Measurements from ENCODE around the gene DYNLT4.
"Not testable (repeated sequence)": the region's sequence is repeated elsewhere in the genome, so short reads cannot be mapped to it uniquely, and the experiment has no call there.

DYNLT4 gene, protein sequence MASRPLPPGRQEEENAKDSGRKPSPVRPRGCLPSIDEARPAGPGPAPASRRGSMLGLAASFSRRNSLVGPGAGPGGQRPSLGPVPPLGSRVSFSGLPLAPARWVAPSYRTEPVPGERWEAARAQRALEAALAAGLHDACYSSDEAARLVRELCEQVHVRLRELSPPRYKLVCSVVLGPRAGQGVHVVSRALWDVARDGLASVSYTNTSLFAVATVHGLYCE

DNA sequence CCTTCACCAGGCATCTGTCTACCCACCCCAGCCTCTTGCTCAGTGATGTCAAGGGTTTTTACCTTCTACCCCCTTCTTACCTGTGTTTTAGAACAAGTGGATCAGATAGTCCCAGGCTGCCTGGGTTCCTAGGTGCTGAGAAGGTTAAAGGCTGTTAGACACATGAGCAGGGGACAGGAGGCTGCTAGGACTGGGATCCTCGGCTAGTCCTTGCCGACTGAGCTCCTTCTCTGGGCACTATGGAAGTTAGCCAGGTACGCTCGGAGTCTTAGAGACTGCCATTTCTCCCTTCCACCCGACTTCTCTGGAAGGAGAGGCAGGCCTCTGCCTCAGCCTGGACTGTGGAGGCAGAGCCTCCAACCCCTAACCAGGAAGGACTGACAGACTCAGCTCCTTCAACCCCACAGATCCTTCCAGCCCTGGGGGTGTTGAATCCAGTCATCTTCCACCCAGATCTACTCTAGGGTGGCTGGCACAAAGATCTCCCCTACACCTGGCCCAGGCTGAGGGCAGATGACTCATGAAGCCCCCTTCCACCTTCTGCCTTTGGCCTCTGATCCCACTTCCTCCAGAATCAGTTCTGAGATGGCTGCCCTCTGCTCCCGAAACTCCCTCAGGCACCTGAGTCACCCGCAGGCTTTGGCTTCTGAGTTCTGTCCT lies at the start of gene DYNLT4:
DYNLT4 (minus strand) TSS at position 648 of the 660 bp plus-strand sequence. CDS start 683 bp downstream, outside the sequence.
- DNase-seq, result no peak

DNA sequence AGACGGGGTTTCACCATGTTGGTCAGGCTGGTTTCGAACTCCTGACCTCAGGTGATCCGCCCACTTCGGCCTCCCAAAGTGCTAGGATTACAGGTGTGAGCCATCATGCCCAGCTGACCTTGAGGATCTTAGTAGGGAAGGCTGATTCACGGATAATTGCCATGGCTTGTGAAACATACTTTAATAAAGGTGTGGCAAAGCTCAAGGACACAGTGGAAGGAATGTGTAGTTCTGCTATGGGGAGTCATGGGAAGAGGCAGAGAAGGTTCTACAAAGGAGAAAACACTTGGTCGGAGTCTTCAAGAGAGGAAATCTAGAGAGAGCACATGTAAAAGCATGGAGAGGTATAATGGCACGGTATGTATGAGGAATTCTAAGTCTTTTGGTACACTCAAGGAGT lies 48.6 kb upstream of the DYNLT4 start:
- DNase-seq, result no peak

DNA sequence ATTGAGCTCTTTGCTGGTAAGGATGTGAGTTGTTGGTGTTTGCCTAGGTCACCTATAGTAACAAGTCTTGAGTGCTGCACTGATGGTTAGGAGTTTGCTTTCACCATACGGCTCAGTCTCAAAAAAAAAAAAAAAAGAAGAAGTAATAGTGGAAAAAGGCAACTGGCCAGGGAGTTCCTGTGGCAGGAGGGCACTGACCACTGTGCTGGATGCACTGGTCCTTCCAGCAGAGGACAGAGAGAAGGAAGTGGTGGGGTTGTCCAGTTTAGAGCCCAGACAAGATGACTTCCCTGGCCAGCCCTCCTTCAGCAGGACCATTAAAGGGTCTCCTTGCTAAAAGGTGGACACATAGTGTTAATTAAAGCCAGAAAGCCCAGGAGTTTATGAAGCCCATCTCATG lies 47.8 kb upstream of the DYNLT4 start:
- no peak for DNase-seq

DNA sequence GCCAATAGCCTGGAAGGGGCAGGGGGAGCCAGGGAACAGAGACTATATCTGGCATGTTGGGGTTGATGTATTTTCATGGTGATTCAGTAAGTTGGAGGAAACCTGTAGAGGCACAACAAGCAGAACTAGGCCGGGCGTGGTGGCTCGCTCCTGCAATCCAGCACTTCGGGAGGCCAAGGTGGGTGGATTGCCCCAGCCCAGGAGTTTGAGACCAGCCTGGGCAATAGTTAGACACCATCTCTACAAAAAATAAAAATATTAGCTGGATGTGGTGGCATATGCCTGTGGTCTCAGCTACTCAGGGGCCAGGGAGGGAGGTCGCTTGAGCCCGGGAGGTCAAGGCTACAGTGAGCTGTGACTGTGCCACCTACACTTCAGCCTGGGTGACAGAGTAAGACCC lies 46.0 kb upstream of the DYNLT4 start:
- DNase-seq, result no peak

DNA sequence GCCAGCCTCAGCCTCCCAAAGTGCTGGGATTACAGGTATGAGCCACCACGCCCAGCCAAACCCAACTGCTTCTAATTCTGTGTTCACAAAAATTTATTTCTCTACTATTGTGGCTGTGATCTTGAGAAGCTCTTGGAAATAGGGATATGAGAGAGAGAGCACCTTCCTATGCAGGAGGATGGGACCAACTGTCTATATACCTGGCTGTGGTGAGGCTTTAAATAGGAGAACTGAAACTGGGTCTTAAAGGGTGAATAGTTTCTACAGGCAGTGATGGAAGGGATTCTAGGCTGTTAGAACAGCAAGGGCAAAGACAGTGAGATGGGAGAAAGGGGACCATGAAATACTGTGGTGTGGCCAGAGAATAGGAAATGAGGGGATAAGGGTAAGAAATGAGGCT lies 44.2 kb upstream of the DYNLT4 start:
- DNase-seq, result no peak

DNA sequence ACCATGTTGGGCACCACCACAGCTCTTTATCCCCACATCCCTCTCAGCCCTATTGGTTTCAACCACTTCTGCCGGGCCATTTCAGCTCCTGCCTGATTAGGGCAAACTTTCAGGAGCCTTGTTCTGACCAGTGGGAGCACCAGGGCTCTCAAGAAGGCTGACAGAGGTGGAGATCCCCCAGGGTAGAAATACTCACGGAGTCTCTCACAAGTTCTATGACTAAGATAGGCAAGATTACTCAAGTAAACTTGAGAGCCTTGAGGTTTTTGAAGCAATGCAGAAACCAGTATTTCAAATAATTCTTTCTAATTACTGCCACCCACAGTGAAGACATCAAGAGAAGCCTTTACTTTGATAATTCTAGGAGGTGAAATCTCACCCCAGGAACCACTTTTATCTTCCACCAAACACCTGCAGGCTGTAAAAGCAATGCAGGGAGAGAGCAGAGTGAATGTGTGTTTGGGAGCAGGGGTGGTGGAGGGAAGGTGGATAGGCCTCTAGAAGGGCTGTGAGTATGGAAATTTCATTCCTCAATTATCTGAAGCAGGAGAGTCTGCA lies 42.5 kb upstream of the DYNLT4 start:
- no peak for DNase-seq

DNA sequence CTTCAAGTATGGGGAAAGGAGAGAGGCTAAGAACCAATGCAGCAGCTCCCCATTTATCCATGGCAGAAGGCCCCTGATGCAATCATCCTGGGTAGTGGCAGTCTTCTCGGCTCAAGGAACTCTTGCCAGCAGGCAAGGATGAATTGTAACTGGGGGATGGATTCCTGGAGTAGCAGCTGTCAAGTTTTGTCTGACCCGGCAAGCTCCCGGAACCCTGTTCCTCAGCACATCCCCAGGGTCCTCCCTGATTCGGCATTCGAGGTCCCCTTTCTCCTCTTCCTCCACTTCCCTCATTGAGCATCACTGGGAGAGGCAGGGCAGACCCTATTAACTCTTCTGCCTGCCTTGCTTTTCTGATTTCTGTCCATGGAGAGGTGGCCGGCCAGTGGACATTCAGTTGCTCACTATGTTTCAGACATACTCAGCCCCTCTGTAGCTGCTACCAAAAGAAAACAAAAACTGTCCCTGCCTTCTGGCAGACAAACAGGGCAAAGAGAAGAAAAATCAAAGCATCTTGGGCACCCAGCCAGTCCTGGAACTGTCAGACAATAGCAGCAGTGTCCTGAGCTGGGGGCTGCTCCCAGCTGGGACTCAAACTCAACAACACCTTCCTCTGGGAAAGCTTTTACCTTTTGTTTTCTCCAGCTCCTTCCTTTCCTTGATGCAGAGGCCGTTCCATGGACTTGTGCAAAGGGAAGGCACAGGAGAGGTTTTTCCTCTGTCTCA lies 41.5 kb upstream of the DYNLT4 start:
- DNase-seq, result peak in 9 of 14 donors; percentile 14 to 67 (median 34)

DNA sequence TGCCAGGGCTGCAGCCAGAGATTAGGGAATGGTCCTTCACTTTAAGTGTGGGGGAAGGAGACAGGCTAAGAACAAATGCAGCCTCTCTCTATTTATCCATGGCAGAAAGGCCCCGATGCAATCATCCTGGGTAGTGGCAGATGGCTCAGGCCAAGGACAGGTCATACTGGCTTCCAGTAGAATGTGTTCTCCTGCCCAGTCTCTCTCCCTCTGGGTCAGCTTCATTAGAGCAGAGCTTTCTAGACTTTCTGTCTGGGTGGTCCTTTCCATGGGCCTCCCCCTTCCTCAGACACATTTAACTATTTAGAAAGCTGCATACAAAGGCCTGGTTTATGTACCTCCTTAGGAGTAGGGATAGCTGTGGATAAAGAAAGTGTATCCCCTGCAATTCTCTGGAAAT lies 40.7 kb upstream of the DYNLT4 start:
- DNase-seq, result peak in 1 of 14 donors; percentile 6

DNA sequence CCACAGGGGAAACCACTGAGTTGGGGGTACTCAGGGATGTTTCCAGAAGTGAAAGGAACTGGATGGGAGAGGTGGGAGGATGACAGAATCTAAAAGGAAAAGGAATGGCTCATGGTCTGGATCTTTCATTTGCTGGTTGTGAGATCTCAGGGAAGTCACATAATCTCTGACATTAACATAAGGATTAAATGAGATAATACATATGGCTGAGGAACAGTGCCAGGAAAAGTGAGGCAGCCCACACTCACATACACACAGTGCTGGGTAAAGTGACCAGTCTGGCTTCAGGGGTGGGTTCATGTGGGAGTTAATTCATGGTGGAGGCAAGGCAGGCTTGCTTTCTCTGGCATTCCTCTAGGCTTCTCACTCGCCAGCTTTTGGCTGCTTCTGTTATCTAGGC lies 39.8 kb upstream of the DYNLT4 start:
- DNase-seq, result no peak

DNA sequence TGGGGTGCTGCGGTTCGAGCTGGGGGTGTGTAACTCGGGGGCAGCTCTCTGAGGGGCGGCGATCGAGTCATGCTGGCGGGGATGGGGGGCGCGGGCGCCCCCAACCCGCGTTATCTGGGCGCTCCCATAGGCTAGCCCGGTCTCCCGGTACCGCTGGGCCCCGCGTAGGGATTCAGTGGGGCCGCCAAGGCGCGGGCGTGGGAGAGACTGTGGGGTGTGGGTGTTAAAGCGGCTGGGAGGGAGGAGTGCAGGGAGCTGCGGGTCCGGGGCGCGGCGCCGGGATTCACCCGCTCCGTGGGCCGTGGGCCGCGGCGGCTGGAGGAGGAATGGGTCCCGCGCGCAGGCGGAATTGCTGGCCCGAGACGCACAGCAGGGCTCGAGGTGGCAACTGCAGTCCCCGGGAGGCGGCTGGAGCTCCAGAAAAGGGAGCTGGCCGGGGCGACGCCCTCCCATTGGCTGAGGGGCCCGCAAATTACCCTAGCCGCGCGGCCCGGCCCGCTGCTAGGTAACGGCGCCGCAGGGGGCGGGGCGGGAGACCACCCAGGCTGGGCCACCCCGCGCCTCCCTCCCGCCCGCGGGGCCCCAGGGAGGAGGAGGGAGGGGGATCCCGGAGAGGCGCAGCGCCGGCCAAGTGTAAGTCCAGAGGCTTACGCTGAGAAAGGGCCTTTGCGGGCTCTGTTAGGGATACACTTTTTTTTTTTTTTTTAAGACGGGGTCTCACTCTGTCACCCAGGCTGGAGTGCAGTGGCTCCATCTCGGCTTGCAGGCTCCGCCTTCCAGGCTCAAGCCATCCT lies 35.9 kb upstream of the DYNLT4 start, which contains the start of gene PTCH2:
PTCH2 (minus strand) TSS at position 392 of the 794 bp plus-strand sequence; CDS start at position 71, 321 bp downstream.
- peak in 9 of 14 donors; percentile 17 to 77 (median 50) for DNase-seq

DNA sequence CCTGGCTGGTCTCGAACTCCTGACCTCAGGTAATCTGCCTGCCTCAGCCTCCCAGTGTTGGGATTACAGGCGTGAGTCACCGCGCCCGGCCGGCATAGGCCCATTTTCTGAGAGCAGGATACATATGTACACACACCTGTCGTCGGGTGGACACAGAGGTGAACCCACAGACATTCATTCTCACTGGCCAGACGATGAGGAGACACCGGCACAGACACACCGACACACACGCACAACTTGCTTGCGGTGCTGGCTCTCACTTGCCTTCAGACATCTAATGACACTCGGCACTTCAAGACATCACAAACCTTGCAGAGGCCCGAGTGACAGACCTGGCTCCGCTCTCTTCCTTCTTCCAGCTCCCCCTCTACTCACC lies 35.3 kb upstream of the DYNLT4 start:
- DNase-seq, result peak in 1 of 14 donors; percentile 64

DNA sequence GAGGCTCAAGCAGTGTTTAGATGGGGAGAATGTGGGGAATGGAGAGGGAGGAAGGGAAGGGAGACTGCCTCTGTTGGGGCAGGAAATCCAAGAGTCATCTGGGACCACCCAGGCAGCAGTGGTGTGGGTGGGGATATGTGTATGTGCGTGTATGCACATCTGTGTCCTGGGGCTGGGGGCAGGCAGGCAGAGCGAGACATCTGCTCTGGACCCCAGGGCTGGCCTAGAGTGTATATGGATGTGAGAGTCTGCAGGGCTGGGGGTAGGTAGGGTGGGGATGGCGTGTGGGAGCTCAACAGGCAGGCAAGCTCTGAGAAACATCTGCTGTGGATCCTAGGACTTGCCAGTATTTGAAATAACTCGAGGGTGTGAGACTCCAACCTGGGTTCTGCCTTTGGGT lies 32.4 kb upstream of the DYNLT4 start:
- DNase-seq, result no peak

DNA sequence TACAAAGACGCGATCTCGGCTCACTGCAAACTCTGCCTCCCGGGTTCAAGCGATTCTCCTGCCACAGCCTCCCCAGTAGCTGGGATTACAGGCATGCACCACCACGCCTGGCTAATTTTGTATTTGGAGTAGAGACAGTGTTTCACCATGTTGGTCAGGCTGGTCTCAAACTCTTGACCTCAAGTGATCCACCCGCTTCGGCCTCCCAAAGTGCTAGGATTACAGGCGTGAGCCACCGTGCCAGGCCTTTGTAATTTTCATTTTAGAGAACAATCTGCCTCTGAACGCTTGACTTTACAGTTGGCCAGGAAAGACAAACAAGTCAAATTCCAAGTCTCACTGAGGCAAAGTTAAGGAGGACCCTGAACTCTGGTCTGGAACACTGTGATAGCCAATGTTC lies 31.1 kb upstream of the DYNLT4 start:
- DNase-seq, result not testable (repeated sequence)

DNA sequence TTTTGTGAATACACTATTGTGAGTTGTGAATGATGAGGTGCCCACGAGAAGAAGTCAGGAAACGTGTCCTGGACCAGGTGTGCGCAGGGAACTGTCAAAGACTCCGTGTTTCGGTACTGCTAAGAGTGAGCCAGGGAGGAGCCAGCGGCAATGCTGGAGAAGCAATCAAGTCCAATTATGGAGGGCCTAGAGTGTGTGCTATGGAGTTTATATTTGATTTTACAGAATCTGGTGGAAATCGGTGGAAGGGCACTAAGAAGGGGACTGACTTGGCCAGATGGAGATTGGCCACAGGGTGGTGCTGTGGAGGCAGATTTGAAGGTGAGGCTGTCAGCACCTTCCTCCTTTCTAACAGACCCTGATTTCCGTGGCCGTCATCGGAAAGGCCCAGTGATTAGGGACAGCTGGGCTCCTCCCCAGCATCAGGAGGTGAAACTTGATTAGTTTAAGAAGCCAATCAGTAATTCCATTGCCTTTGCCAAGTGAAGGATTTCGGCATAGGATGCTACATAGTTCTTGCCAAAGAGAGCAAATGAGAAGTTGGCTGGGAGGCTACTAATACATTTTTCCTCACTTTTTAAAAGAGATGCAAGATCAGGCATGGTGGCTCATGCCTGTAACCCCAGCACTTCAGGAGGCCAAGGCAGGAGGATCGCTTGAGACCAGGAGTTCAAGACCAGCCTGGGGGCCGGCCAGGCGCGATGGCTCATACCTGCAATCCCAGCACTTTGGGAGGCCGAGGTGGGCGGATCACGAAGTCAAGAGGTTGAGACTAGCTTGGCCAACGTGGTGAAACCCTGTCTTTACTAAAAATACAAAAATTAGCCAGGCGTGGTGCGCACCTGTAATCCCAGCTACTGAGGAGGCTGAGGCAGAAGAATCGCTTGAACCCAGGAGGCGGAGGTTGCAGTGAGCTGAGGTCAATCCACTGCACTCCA lies 28.9 kb upstream of the DYNLT4 start:
- peak in 11 of 14 donors; percentile 22 to 71 (median 49) for DNase-seq

DNA sequence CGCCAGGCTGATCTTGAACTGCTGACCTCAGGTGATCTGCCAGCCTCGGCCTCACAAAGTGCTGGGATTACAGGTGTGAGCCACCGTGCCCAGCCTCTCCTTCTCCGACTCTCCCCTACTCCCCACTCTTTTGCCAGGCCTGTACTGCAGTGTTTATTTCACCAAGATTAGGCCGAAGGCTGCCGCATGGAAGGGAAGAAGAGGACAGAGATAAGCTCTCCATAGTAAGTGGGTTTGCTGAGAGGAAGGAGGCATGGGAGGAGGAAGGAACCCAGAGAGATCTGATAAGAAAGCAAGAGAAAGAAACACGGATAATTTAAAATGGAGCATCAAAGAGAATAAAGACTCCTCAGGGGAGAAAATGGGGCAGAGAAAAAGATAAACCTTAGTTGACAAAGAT lies 27.2 kb upstream of the DYNLT4 start:
- no peak for DNase-seq

DNA sequence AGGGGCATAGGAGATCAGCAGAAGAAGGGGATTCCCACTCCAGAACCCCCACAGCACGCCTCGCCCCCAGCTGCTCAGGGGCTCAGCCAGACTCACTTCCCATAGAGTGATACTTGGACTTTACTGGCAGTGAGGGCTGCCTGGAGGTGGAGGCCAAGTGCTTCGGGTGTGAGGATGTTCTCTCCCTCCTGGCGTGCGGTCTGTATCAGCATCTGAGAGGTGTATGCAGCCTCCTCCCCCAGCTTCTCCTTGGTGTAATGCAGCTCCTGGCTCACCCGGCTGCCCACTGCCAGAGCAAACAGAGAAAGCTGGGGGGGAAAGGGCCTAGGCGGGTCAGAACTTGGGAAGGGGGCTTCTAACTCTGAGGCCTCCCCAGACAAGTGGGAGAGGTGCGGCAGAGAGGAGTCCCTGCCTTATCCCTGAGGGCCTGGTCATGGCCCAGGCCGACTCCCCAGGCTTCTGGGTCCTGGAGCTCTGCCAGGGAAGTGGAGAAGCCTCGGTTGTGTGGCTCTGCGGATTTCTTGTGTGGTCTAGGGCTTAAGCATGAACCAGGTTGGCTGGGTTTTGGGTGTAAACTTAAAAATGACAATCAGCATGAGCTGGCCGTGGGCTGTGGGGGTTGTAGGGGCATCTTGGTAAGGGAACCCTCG lies 25.0 kb upstream of the DYNLT4 start:
- no peak for DNase-seq

DNA sequence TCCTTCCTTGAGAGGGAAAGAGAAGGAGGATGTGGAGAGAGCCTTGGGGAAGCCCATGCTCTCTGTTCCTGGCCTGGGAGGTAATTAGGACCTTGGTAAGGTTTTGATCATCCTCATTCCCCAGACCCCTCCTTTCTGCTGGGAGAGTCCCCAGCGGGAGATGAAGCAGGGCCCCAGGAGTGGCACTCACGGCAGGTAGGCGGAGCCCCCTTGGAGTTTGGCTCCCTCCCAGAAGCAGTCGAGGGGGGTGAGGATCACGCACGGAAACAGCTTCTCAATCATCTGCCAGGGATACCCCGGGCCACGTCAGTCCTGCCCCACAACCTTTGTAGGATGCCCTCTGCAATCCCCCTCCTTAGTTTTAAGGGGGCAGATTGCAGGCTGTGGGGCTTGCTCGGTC lies 24.4 kb upstream of the DYNLT4 start:
- DNase-seq, result no peak

DNA sequence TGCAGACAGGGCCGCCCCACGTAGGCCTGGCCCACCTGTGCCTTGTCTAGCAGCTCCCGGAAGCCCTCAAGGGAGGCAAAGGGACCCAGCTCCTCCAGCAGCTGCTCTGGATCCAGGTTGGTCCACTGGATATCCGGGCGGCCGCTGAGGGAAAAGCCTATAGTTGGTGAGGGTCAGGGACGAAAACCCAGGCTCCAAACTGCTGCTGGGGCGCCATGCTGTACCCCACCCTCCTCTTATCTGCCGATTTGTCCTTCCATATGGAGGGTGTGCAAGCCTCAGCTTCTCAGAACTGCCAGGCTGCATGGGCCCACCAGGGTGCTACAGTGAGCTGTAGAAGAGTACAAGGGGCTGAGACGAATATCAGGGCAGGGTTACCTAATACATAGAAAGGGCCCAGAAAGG lies 23.8 kb upstream of the DYNLT4 start:
- DNase-seq, result no peak

DNA sequence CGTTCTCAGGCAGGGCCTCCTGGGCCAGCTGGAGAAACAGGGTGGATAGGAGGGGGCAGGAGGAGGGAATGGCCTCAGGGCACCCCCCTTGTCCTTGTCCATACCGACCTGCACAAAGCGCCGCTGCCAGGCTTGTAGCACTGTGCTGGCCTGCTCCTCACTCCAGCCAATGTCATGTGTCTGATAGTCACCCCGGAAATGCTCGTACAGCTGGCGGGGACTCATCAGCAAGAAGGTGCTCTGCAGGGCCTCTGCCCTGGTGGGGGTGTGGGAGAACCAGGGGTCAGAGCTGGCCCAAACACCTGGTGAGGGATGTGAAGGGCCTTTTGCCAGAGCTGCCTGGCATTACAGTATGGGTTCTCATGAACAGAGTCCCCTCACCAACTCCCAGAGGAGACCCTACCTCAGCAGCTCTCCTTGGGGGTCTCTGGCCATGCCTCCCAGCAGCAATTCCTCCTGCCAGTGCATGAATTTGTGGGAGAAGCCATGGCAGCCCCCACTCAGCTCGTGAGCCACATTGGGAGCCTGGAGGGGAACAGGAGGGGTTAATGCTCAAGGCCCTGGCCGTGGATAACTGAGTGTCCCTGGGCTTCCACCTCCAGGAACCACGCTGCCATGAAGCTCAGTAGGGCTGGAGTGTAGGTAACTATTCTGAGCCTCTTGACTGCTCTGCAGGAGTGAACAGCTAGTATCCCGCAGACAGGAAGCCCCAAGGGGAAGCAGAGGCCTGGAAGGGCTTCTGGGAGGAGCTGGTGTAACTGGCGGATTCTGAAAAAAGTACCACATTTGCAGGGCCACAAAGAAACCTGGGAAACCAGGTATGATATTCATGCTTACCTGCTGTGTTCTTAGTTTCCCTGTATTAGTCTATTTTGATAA lies 22.6 kb upstream of the DYNLT4 start:
- no peak for DNase-seq

Measured in C1 segment of cervical spinal cord (tissue), 14 donors.